Endothelial cell of umbilical vein (primary cell): ENCODE data around the gene LPP. TPM values are rescaled to one million over a fixed set of nuclear protein-coding genes. Genes with fewer than 3 reads are reported as not detected.

Experiments
- BruUV-seq: library from RNA; stranded (reverse); fragments of 400-500 nt; replicated peaks from 2 replicates; lab custom pipeline; 2021; lab: Mats Ljungman, UMichigan
- CTCF ChIA-PET: fragments of 300-600, 350-600 bp; sonication (Branson Sonifier 250); formaldehyde crosslinking; loops from one replicate; lab custom pipeline; 2021; ENCODE audit warnings: antibody characterized with exemption, inconsistent platforms; lab: Charles Lee
- POLR2A ChIA-PET: fragments of 300-600, 350-600 bp; sonication (Branson Sonifier 250); formaldehyde crosslinking; loops from one replicate; lab custom pipeline; 2021; ENCODE audit warnings: antibody characterized with exemption, inconsistent platforms; lab: Charles Lee
- DNase-seq: peaks from one replicate; pipeline ENCODE4 v3.0.0-alpha.2; 2011; ENCODE audit warnings: low read depth, low spot score
- FAIRE-seq: peaks from 2 replicates; lab custom pipeline; 2011; peaks lifted over from hg19 to GRCh38; lab: Jason Lieb, UNC
- H2AFZ ChIP-seq: 2 replicates; pipeline ENCODE4 v1.6.0; 2012; ENCODE audit warnings: low read depth, low read length, control low read depth, inconsistent platforms
- H3K27ac ChIP-seq: 2 replicates; pipeline ENCODE4 v1.5.1; 2011; ENCODE audit warnings: low read depth, mild to moderate bottlenecking, control low read depth, low read length, moderate library complexity; ENCODE audit not compliant: insufficient read depth
- H3K27me3 ChIP-seq, 2 experiments: 2 replicates each; pipeline versions ENCODE4 v1.6.0 to v1.6.1; 2011; ENCODE audit warnings: low read length in 2 of 2, mixed read lengths in 1 of 2; ENCODE audit not compliant: control insufficient read depth in 2 of 2, insufficient read depth in 2 of 2
- H3K36me3 ChIP-seq, 2 experiments: 2 replicates in 1 of 2; 3 replicates in 1 of 2; pipeline ENCODE4 v1.5.1; 2011; ENCODE audit warnings: low read length in 2 of 2, mild to moderate bottlenecking in 1 of 2, moderate library complexity in 1 of 2; ENCODE audit not compliant: control insufficient read depth in 2 of 2, insufficient read depth in 2 of 2; ENCODE audit errors: extremely low read depth in 1 of 2
- H3K4me1 ChIP-seq: 3 replicates; pipeline ENCODE4 v1.5.1; 2011; ENCODE audit warnings: mild to moderate bottlenecking, low read length; ENCODE audit not compliant: control insufficient read depth, insufficient read depth; ENCODE audit errors: extremely low read depth
- H3K4me2 ChIP-seq: 2 replicates; pipeline ENCODE4 v1.6.1; 2011; ENCODE audit warnings: low read length, control low read depth, mixed read lengths; ENCODE audit not compliant: insufficient read depth
- H3K4me3 ChIP-seq, 3 experiments: fragments of 200-600 bp in 1 of 3; sonication (generic), shearing (Covaris generic) in 1 of 3; replicated peaks in 1 of 3; 2 replicates each; pipeline ENCODE4 v1.5.1; 2011 to 2016; ENCODE audit warnings: control low read depth in 3 of 3, low read length in 3 of 3, mild to moderate bottlenecking in 2 of 3, inconsistent platforms in 1 of 3, low read depth in 1 of 3, moderate library complexity in 1 of 3; ENCODE audit not compliant: insufficient read depth in 1 of 3
- H3K79me2 ChIP-seq: 2 replicates; pipeline ENCODE4 v1.6.0; 2012; ENCODE audit warnings: low read length, inconsistent platforms; ENCODE audit not compliant: control insufficient read depth, insufficient read depth
- H3K9ac ChIP-seq: replicated peaks from 2 replicates; pipeline ENCODE3; 2011; ENCODE audit warnings: low read length, control low read depth; ENCODE audit not compliant: insufficient read depth; ENCODE audit errors: extremely low read depth
- H3K9me1 ChIP-seq: replicated peaks from 3 replicates; pipeline ENCODE4 v1.6.0; 2011; ENCODE audit warnings: mild to moderate bottlenecking, low read length; ENCODE audit not compliant: control insufficient read depth, insufficient read depth; ENCODE audit errors: extremely low read depth
- H3K9me3 ChIP-seq: replicated peaks from 2 replicates; pipeline ENCODE4 v1.5.1; 2012; ENCODE audit warnings: low read length, inconsistent platforms; ENCODE audit not compliant: control insufficient read depth, insufficient read depth
- H4K20me1 ChIP-seq: replicated peaks from 2 replicates; pipeline ENCODE3; 2011; ENCODE audit warnings: mild to moderate bottlenecking, low read length; ENCODE audit not compliant: control insufficient read depth, insufficient read depth; ENCODE audit errors: extremely low read depth
- CTCF ChIP-seq, 2 donors: IDR thresholded peaks; 1 replicate in 1 of 2; 2 replicates in 1 of 2; pipeline ENCODE4 v1.5.1; 2011; ENCODE audit warnings: low read length in 2 of 2, mild to moderate bottlenecking in 2 of 2, moderate library complexity in 2 of 2, control low read depth in 1 of 2, inconsistent platforms in 1 of 2, low read depth in 1 of 2; ENCODE audit not compliant: insufficient read depth in 1 of 2; ENCODE audit errors: extremely low read depth in 1 of 2
- EZH2 ChIP-seq: IDR thresholded peaks from 2 replicates; pipeline ENCODE4 v1.6.1; 2012; ENCODE audit warnings: borderline replicate concordance, low read depth, mild to moderate bottlenecking, moderate library complexity, low read length, inconsistent platforms; ENCODE audit not compliant: severe bottlenecking
- FOS ChIP-seq: IDR thresholded peaks from 2 replicates; pipeline ENCODE4 v1.6.1; 2011; ENCODE audit warnings: mild to moderate bottlenecking, low read length, moderate library complexity, borderline replicate concordance; ENCODE audit not compliant: insufficient read depth
- GATA2 ChIP-seq: IDR thresholded peaks from 2 replicates; pipeline ENCODE4 v1.7.0; 2011; ENCODE audit warnings: low read depth, mild to moderate bottlenecking, moderate library complexity, mixed read lengths, low read length; ENCODE audit not compliant: insufficient read length, insufficient read depth
- JUN ChIP-seq: IDR thresholded peaks from 2 replicates; pipeline ENCODE4 v1.6.1; 2011; ENCODE audit warnings: borderline replicate concordance, low read depth; ENCODE audit not compliant: insufficient read length, insufficient read depth
- MAX ChIP-seq: IDR thresholded peaks from 2 replicates; pipeline ENCODE4 v1.6.1; 2011; ENCODE audit not compliant: insufficient read depth, insufficient read length
- MYC ChIP-seq: IDR thresholded peaks from one replicate; pipeline ENCODE4 v1.6.1; 2011; ENCODE audit warnings: mild to moderate bottlenecking, low read depth, low read length
- POLR2A ChIP-seq: IDR thresholded peaks from 2 replicates; pipeline ENCODE4 v1.6.1; 2012; ENCODE audit warnings: low read depth, mild to moderate bottlenecking, control low read depth, low read length
- POLR2AphosphoS5 ChIP-seq: IDR thresholded peaks from 2 replicates; pipeline ENCODE4 v1.6.1; 2012; ENCODE audit warnings: low read depth, mild to moderate bottlenecking, control low read depth, low read length, moderate library complexity; ENCODE audit not compliant: insufficient read depth
- dilution Hi-C: fragments of 300-500 bp; cut with MboI; formaldehyde crosslinking; loops from one replicate; pipeline ENCODE4 v1.15.0; 2019; ENCODE audit warnings: low sequenced_read_pairs; ENCODE audit not compliant: extremely low pct_ligation_motif_present
- intact Hi-C: fragments of 100-400 bp; cut with micrococcal nuclease; formaldehyde crosslinking; loops from one replicate; pipeline ENCODE4 v1.10.0; 2022
- polyA plus RNA-seq, 4 experiments: library from polyadenylated mRNA; depleted of rRNA in 3 of 4; stranded (reverse) in 3 of 4; unstranded in 1 of 4; fragments of >200 nt; gene quantifications; 2 replicates each; pipeline versions ENCODE4 v1.2.1 to v1.2.3, GENCODE V29; 2011 to 2012; ENCODE audit warnings: missing spikeins in 1 of 4
- total RNA-seq: library from RNA; stranded (reverse); gene quantifications from 2 replicates; pipeline ENCODE4 v1.2.3, GENCODE V29; 2021

Gene LPP
- total and polyA plus RNA-seq, 2 donors (not counting 3 experiments of a cell fraction or from before 2014, with no cell fraction given): 16.9 to 153 TPM

- Histone ChIP-seq H3K9me3 (no peaks in the 10 kb centered on the region), H3K36me3 (no peaks in the 10 kb centered on the region), H3K4me1 (no peaks in the 10 kb centered on the region), H3K9me1 (no peaks in the 10 kb centered on the region), H3K9ac (no peak overlapping the region), H3K4me2 (no peak overlapping the region), H3K4me3 (no peak overlapping the region), H3K27me3 (no peaks in the 10 kb centered on the region), H3K79me2 (no peaks in the 10 kb centered on the region), H4K20me1 (no peaks in the 10 kb centered on the region), H3K27ac (no peak overlapping the region), H2AFZ (no peak overlapping the region)
- no peak for FAIRE-seq
- BruUV-seq: no TSS peak
- DNase-seq: no peak
- ChIA-PET POLR2A (no interaction called here), CTCF (no interaction called here)
- intact Hi-C loops: no loop called here
- no peak for TF ChIP-seq JUN
- no peak for TF ChIP-seq GATA2
- no peak for TF ChIP-seq CTCF (IDR thresholded peaks at IDR 0.05; ENCODE audit: extremely low read depth in 1 of 2, insufficient read depth in 1 of 2, low read depth in 1 of 2, low read length in 2 of 2)
- TF ChIP-seq MAX: no peak
- no peak for TF ChIP-seq MYC
- TF ChIP-seq POLR2AphosphoS5: no peak
- no peak for TF ChIP-seq EZH2
- no peak for TF ChIP-seq FOS
- no peak for TF ChIP-seq POLR2A
- dilution Hi-C loops: no loop called here
Observed at GRCh38 chr3:188817935-188818269, 663.9 kb downstream of the LPP start.
